HEK293 (cell line): Measurements from ENCODE around the gene SUPT5H.

ENCODE experiments used
- CTCF ChIP-seq: fragments of 450-650 bp; formaldehyde crosslinking; IDR thresholded peaks from 2 replicates; pipeline ENCODE4 v1.5.1; 2016; ENCODE audit warnings: missing biosample characterization, missing genetic modification characterization
- HOXA7 ChIP-seq: sonication (generic); formaldehyde crosslinking; IDR thresholded peaks from 2 replicates; pipeline ENCODE4 v1.8.1; 2022; ENCODE audit warnings: missing genetic modification reagents, borderline replicate concordance
- INSM2 ChIP-seq: fragments of 450-650 bp; formaldehyde crosslinking; IDR thresholded peaks from 2 replicates; pipeline ENCODE4 v1.5.1; 2016; ENCODE audit warnings: missing biosample characterization, missing genetic modification characterization
- KLF16 ChIP-seq: fragments of 450-650 bp; formaldehyde crosslinking; IDR thresholded peaks from 2 replicates; pipeline ENCODE4 v1.5.1; 2017; ENCODE audit warnings: missing biosample characterization, missing genetic modification characterization
- PRDM2 ChIP-seq: fragments of 450-650 bp; formaldehyde crosslinking; IDR thresholded peaks from 2 replicates; pipeline ENCODE4 v1.5.1; 2016; ENCODE audit warnings: missing biosample characterization, missing genetic modification characterization, borderline replicate concordance
- SALL2 ChIP-seq: fragments of 450-650 bp; formaldehyde crosslinking; IDR thresholded peaks from 2 replicates; pipeline ENCODE4 v1.5.0; 2017; ENCODE audit warnings: missing biosample characterization, mild to moderate bottlenecking, missing genetic modification characterization, borderline replicate concordance
- SP3 ChIP-seq: fragments of 450-650 bp; formaldehyde crosslinking; IDR thresholded peaks from 2 replicates; pipeline ENCODE4 v1.5.1; 2016; ENCODE audit warnings: missing biosample characterization, missing genetic modification characterization
- WT1 ChIP-seq: fragments of 450-650 bp; formaldehyde crosslinking; IDR thresholded peaks from 2 replicates; pipeline ENCODE4 v1.5.1; 2016; ENCODE audit warnings: missing biosample characterization, missing genetic modification characterization
- ZFHX2 ChIP-seq: fragments of 450-650 bp; formaldehyde crosslinking; conservative IDR thresholded peaks from 2 replicates; pipeline ENCODE4 v1.5.1; 2016; ENCODE audit warnings: missing biosample characterization, missing genetic modification characterization
- ZFP41 ChIP-seq: fragments of 450-650 bp; formaldehyde crosslinking; IDR thresholded peaks from 2 replicates; pipeline ENCODE4 v1.5.1; 2016; ENCODE audit warnings: missing biosample characterization, missing genetic modification characterization, borderline replicate concordance
- ZNF140 ChIP-seq: fragments of 450-650 bp; formaldehyde crosslinking; IDR thresholded peaks from 2 replicates; pipeline ENCODE4 v1.5.1; 2016; ENCODE audit warnings: missing biosample characterization, missing genetic modification characterization
- ZNF148 ChIP-seq: fragments of 450-650 bp; formaldehyde crosslinking; IDR thresholded peaks from 2 replicates; pipeline ENCODE4 v1.5.0; 2017; ENCODE audit warnings: missing biosample characterization, missing genetic modification characterization, borderline replicate concordance
- ZNF169 ChIP-seq: fragments of 450-650 bp; formaldehyde crosslinking; IDR thresholded peaks from 2 replicates; pipeline ENCODE4 v1.5.1; 2016; ENCODE audit warnings: missing biosample characterization, missing genetic modification characterization
- ZNF211 ChIP-seq: fragments of 450-650 bp; formaldehyde crosslinking; IDR thresholded peaks from 2 replicates; pipeline ENCODE4 v1.5.1; 2016; ENCODE audit warnings: low read depth, missing biosample characterization, missing genetic modification characterization
- ZNF214 ChIP-seq: fragments of 450-650 bp; formaldehyde crosslinking; IDR thresholded peaks from 2 replicates; pipeline ENCODE4 v1.5.1; 2017; ENCODE audit warnings: missing biosample characterization, mild to moderate bottlenecking, missing genetic modification characterization, borderline replicate concordance
- ZNF24 ChIP-seq: fragments of 450-650 bp; formaldehyde crosslinking; IDR thresholded peaks from 2 replicates; pipeline ENCODE4 v1.5.1; 2016; ENCODE audit warnings: missing biosample characterization, missing genetic modification characterization
- ZNF292 ChIP-seq: fragments of 450-650 bp; formaldehyde crosslinking; IDR thresholded peaks from 2 replicates; pipeline ENCODE4 v1.5.1; 2016; ENCODE audit warnings: low read depth, missing biosample characterization, missing genetic modification characterization, borderline replicate concordance
- ZNF394 ChIP-seq: fragments of 450-650 bp; formaldehyde crosslinking; IDR thresholded peaks from 2 replicates; pipeline ENCODE4 v1.5.1; 2016; ENCODE audit warnings: missing biosample characterization, missing genetic modification characterization, mild to moderate bottlenecking, moderate library complexity, borderline replicate concordance
- ZNF423 ChIP-seq: fragments of 450-650 bp; formaldehyde crosslinking; IDR thresholded peaks from 2 replicates; pipeline ENCODE4 v1.5.1; 2016; ENCODE audit warnings: missing biosample characterization, missing genetic modification characterization
- ZNF473 ChIP-seq: fragments of 450-650 bp; formaldehyde crosslinking; IDR thresholded peaks from 2 replicates; pipeline ENCODE4 v1.5.1; 2017; ENCODE audit warnings: missing biosample characterization, missing genetic modification characterization
- ZNF48 ChIP-seq: fragments of 450-650 bp; formaldehyde crosslinking; IDR thresholded peaks from 2 replicates; pipeline ENCODE4 v1.5.1; 2016; ENCODE audit warnings: missing biosample characterization, missing genetic modification characterization
- ZNF513 ChIP-seq: fragments of 450-650 bp; IDR thresholded peaks from 2 replicates; pipeline ENCODE4 v1.5.1; 2018; ENCODE audit warnings: missing biosample characterization, missing genetic modification characterization
- ZNF629 ChIP-seq: fragments of 450-650 bp; formaldehyde crosslinking; IDR thresholded peaks from 2 replicates; pipeline ENCODE4 v1.5.1; 2017; ENCODE audit warnings: missing biosample characterization, missing genetic modification characterization
- ZNF664 ChIP-seq: fragments of 450-650 bp; formaldehyde crosslinking; IDR thresholded peaks from 2 replicates; pipeline ENCODE4 v1.5.1; 2016; ENCODE audit warnings: missing biosample characterization, missing genetic modification characterization
- ZNF670 ChIP-seq: fragments of 450-650 bp; formaldehyde crosslinking; IDR thresholded peaks from 2 replicates; pipeline ENCODE4 v1.5.1; 2016; ENCODE audit warnings: missing biosample characterization, missing genetic modification characterization, low read depth
- ZNF704 ChIP-seq: fragments of 450-650 bp; formaldehyde crosslinking; IDR thresholded peaks from 2 replicates; pipeline ENCODE4 v1.5.1; 2016; ENCODE audit warnings: missing biosample characterization, missing genetic modification characterization
- ZNF747 ChIP-seq: fragments of 450-650 bp; formaldehyde crosslinking; IDR thresholded peaks from 2 replicates; pipeline ENCODE4 v1.5.1; 2016; ENCODE audit warnings: missing biosample characterization, missing genetic modification characterization

The SUPT5H gene

GRCh38 chr19:39412867-39413271, 32.5 kb upstream of the SUPT5H start (continued):
- no peak for TF ChIP-seq ZFHX2 (tag by site-specific recombination)
- no peak for TF ChIP-seq ZNF513 (tag by site-specific recombination)
- no peak for TF ChIP-seq ZNF148
- no peak for TF ChIP-seq INSM2
- no peak for TF ChIP-seq ZNF169 (tag by site-specific recombination)
- TF ChIP-seq ZNF394, result no peak
- no peak for TF ChIP-seq KLF16 (tag by site-specific recombination)
- TF ChIP-seq ZNF747, result no peak
- TF ChIP-seq ZNF423, result no peak
- no peak for TF ChIP-seq ZNF664
- TF ChIP-seq ZNF670 (tag by site-specific recombination), result no peak
- TF ChIP-seq ZNF214 (tag by site-specific recombination), result no peak
- no peak for TF ChIP-seq ZNF211 (tag by site-specific recombination)
- TF ChIP-seq CTCF (tag by site-specific recombination), result 0 out of 2 replicates have a peak, but pooled peaks have one; percentile 1
- no peak for TF ChIP-seq ZNF704 (tag by site-specific recombination)
- TF ChIP-seq ZNF140 (tag by site-specific recombination), result no peak
- no peak for TF ChIP-seq WT1 (tag by site-specific recombination)
- no peak for TF ChIP-seq SALL2
- TF ChIP-seq SP3 (tag by site-specific recombination), result no peak
- TF ChIP-seq ZNF629 (tag by site-specific recombination), result no peak
- no peak for TF ChIP-seq ZFP41 (tag by site-specific recombination)
- TF ChIP-seq HOXA7 (CRISPR knock-in tag), result no peak
- TF ChIP-seq ZNF473 (tag by site-specific recombination), result no peak
- TF ChIP-seq PRDM2 (tag by site-specific recombination), result peak; percentile 78; the same call in 1 of the 2 replicates
- TF ChIP-seq ZNF292 (tag by site-specific recombination), result no peak
- TF ChIP-seq ZNF24, result no peak
- TF ChIP-seq ZNF48 (tag by site-specific recombination), result no peak
